ENCODE results near the gene TMEM31.

Gene TMEM31

GRCh38 chrX:103739421-103739820, 28.7 kb downstream of the TMEM31 start:
- peaks cover 15% of the 10 kb centered on the region for H3K27me3 ChIP-seq (ENCODE audit: insufficient read depth, low read depth, severe bottlenecking)
- TF ChIP-seq, protein P1, sequence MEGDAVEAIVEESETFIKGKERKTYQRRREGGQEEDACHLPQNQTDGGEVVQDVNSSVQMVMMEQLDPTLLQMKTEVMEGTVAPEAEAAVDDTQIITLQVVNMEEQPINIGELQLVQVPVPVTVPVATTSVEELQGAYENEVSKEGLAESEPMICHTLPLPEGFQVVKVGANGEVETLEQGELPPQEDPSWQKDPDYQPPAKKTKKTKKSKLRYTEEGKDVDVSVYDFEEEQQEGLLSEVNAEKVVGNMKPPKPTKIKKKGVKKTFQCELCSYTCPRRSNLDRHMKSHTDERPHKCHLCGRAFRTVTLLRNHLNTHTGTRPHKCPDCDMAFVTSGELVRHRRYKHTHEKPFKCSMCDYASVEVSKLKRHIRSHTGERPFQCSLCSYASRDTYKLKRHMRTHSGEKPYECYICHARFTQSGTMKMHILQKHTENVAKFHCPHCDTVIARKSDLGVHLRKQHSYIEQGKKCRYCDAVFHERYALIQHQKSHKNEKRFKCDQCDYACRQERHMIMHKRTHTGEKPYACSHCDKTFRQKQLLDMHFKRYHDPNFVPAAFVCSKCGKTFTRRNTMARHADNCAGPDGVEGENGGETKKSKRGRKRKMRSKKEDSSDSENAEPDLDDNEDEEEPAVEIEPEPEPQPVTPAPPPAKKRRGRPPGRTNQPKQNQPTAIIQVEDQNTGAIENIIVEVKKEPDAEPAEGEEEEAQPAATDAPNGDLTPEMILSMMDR (IDR thresholded peaks at IDR 0.05; ENCODE audit: low read depth, low read length), result no peak
- H3K27ac ChIP-seq, result no peak overlapping the region
- no peak for DNase-seq
- H3K9me3 ChIP-seq (ENCODE audit: severe bottlenecking), result no peaks in the 10 kb centered on the region
- H3K4me3 ChIP-seq (ENCODE audit: low read depth, low read length), result no peak overlapping the region
- no peaks in the 10 kb centered on the region for H3K36me3 ChIP-seq

- peaks cover 28% of the 10 kb centered on the region for H3K27me3 ChIP-seq (ENCODE audit: insufficient read depth, low read depth, severe bottlenecking)
- H3K4me3 ChIP-seq (ENCODE audit: low read depth, low read length), result no peak overlapping the region
- no peaks in the 10 kb centered on the region for H3K36me3 ChIP-seq
- TF ChIP-seq, protein P1 (IDR thresholded peaks at IDR 0.05; ENCODE audit: low read depth, low read length), result no peak
- DNase-seq, result no peak
- H3K27ac ChIP-seq, result no peak overlapping the region
- H3K9me3 ChIP-seq (ENCODE audit: severe bottlenecking), result no peaks in the 10 kb centered on the region
Measured at GRCh38 chrX:103741879-103742278, 31.2 kb downstream of the TMEM31 start.

DNA sequence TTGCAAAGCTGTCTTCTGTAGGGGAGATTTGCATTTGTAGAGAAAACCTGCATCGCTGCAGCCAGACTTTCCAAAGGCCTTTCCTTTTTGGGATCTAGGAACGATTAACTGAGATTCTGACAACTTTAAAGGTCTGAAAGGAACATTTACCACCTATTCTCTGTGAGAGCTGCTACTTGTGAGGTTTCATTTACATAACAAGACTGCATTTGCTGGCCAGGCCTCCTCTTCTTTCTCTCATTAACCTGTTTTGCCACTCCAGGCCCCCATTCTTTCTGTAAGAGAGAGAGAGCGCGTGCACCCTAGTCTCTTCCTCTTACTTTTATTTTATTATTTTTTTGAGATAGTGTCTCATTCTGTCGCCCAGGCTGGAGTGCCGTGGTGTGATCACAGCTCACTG, 31.6 kb downstream of the TMEM31 start:
- H3K27me3 ChIP-seq (ENCODE audit: insufficient read depth, low read depth, severe bottlenecking), result peaks cover 28% of the 10 kb centered on the region
- no peak for DNase-seq
- H3K9me3 ChIP-seq (ENCODE audit: severe bottlenecking), result no peaks in the 10 kb centered on the region
- H3K36me3 ChIP-seq, result no peaks in the 10 kb centered on the region
- H3K27ac ChIP-seq, result no peak overlapping the region
- no peak overlapping the region for H3K4me3 ChIP-seq (ENCODE audit: low read depth, low read length)
- TF ChIP-seq, protein P1 (IDR thresholded peaks at IDR 0.05; ENCODE audit: low read depth, low read length), result no peak

DNA sequence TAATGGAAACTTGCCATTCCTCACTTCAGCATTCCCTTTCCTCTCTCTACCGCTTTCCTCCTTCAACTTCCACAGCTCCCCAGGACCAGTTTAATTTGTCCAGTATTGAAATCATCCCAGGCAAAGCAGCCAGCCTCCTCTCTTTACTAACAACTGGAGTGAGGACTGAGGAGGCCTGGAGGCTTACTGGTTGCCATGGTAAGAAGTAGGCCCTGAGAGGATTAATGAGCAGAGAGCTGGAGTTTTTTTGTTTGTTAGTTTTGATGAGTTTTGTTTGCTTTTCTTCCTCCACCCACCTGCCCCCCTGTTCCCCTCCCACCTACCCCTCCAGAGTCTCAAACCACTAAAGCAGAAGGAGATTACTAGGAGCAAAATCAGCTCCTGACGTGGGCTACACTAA, 36.5 kb downstream of the TMEM31 start:
- Histone ChIP-seq H3K9me3 (ENCODE audit: severe bottlenecking) (peaks cover 4% of the 10 kb centered on the region), H3K27ac (no peak overlapping the region), H3K36me3 (no peaks in the 10 kb centered on the region), H3K4me3 (ENCODE audit: low read depth, low read length) (no peak overlapping the region), H3K27me3 (ENCODE audit: insufficient read depth, low read depth, severe bottlenecking) (peaks cover 32% of the 10 kb centered on the region)
- DNase-seq, result no peak
- TF ChIP-seq, protein P1 (IDR thresholded peaks at IDR 0.05; ENCODE audit: low read depth, low read length), result no peak

- no peak overlapping the region for H3K27ac ChIP-seq
- H3K36me3 ChIP-seq, result no peaks in the 10 kb centered on the region
- H3K27me3 ChIP-seq (ENCODE audit: insufficient read depth, low read depth, severe bottlenecking), result peaks cover 27% of the 10 kb centered on the region
- H3K4me3 ChIP-seq (ENCODE audit: low read depth, low read length), result no peak overlapping the region
- TF ChIP-seq, protein P1 (IDR thresholded peaks at IDR 0.05; ENCODE audit: low read depth, low read length), result no peak
- no peak for DNase-seq
- H3K9me3 ChIP-seq (ENCODE audit: severe bottlenecking), result no peaks in the 10 kb centered on the region
Measured at GRCh38 chrX:103754401-103754800, 43.7 kb downstream of the TMEM31 start.

DNA sequence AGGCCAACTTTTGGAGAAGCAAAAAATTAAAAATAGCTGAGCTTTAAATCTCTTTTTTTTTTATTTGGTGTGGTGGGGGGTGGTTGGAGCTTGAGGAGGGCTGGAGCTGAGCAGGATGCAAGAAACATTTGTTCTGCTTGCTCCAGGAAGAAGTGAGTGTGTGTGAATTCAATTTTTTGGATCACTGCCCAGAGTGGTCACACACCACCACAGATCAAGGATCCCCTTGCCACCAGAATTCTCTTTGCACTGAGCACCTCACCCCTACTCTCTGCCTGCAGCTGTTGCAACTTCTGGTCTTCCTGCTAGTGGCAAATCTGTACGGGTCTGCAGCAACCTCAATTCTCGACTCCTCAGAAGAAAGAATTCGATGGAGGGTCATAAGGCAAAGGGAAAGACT, 46.0 kb downstream of the TMEM31 start:
- H3K36me3 ChIP-seq, result no peaks in the 10 kb centered on the region
- TF ChIP-seq, protein P1 (IDR thresholded peaks at IDR 0.05; ENCODE audit: low read depth, low read length), result no peak
- H3K4me3 ChIP-seq (ENCODE audit: low read depth, low read length), result no peak overlapping the region
- no peaks in the 10 kb centered on the region for H3K9me3 ChIP-seq (ENCODE audit: severe bottlenecking)
- H3K27me3 ChIP-seq (ENCODE audit: insufficient read depth, low read depth, severe bottlenecking), result peaks cover 21% of the 10 kb centered on the region
- no peak for DNase-seq
- no peak overlapping the region for H3K27ac ChIP-seq

All from WERI-Rb-1 (cell line).